Upper lobe of right lung (tissue), 1 donor: ENCODE data around the gene B3GALT6. TPM values are rescaled to one million over a fixed set of nuclear protein-coding genes. Genes with fewer than 3 reads are reported as not detected.
"Not testable (repeated sequence)": the region's sequence is repeated elsewhere in the genome, so short reads cannot be mapped to it uniquely, and the experiment has no call there.

Experiments
- ATAC-seq: fragments of 200-7000 bp; cut with Tn5 transposase; one replicate; pipeline ENCODE4 v1.9.1; 2020; ENCODE audit warnings: mild to moderate bottlenecking, moderate library complexity
- DNase-seq: peaks from one replicate; pipeline ENCODE4 v3.0.0-alpha.2; 2020
- H3K27ac ChIP-seq: fragments of 200-600 bp; one replicate; pipeline ENCODE4 v1.8.0; 2022
- H3K27me3 ChIP-seq: fragments of 200-600 bp; one replicate; pipeline ENCODE4 v1.8.0; 2022; ENCODE audit warnings: mild to moderate bottlenecking
- H3K36me3 ChIP-seq: fragments of 200-600 bp; one replicate; pipeline ENCODE4 v1.8.0; 2022
- H3K4me1 ChIP-seq: fragments of 200-600 bp; one replicate; pipeline ENCODE4 v1.8.0; 2022
- H3K4me3 ChIP-seq: fragments of 200-600 bp; one replicate; pipeline ENCODE4 v1.8.0; 2022; ENCODE audit warnings: mild to moderate bottlenecking
- H3K9me3 ChIP-seq: fragments of 200-600 bp; one replicate; pipeline ENCODE4 v1.8.0; 2022
- intact Hi-C: fragments of 100-400 bp; cut with DNase I; formaldehyde crosslinking; loops from one replicate; pipeline ENCODE4 v1.11.0; 2022
- total RNA-seq: library from RNA; stranded (reverse); fragmentation: NEBNext Ultra II Directional; extraction: Animal tissue kit (Norgen Biotek cat#: 25700); gene quantifications from one replicate; pipeline ENCODE4 v1.2.1, GENCODE V29; 2021
- TF ChIP-seq, protein P1 (sequence below): fragments of 200-600 bp; IDR thresholded peaks from one replicate; pipeline ENCODE4 v1.8.0; 2022; ENCODE audit warnings: antibody characterized with exemption
- donor health status: DM: no; HTN: yes; CAD: no; lungs with severe emphysema.

B3GALT6 gene
- total RNA-seq, 1 donor from 2014 or later = 16.7 TPM

DNA sequence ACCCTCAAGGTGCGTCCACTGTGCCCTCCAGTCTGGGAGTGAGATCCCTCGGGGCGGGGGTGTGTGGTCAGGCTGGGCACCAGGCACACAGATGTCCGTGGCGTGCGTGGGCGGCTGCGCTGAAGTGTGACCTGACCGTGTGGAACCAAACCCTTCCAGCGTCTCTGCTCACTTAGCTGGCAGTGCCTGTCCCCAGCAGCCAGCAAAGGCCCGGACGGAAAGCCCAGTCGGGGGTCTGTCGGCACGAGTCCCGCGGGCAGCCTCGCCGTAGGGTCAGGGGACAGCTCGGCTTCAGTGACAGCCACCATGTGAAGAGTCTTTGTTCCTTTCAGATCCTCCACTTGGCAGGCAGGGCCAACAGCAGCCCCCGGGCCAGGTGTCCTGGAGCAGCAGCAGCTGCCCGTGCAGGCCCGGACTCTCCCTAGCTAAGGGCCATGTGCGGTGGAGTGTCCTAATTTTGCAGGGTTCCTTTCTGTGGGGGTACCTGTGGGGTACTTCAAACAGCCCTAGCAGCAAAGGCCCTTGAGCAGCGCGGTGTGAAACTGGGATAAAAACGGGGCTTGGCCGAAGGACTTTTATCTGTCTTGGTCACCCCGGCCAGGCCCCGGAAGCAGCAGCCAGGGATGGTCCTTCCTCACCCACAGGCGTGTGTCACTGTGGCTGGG, 46.8 kb upstream of the B3GALT6 start:
- Histone ChIP-seq H3K27ac (no peak overlapping the region), H3K9me3 (no peaks in the 10 kb centered on the region), H3K4me1 (no peaks in the 10 kb centered on the region), H3K36me3 (no peaks in the 10 kb centered on the region), H3K27me3 (peaks cover 3% of the 10 kb centered on the region), H3K4me3 (no peak overlapping the region)
- intact Hi-C loops = no loop called here
- TF ChIP-seq, protein P1, sequence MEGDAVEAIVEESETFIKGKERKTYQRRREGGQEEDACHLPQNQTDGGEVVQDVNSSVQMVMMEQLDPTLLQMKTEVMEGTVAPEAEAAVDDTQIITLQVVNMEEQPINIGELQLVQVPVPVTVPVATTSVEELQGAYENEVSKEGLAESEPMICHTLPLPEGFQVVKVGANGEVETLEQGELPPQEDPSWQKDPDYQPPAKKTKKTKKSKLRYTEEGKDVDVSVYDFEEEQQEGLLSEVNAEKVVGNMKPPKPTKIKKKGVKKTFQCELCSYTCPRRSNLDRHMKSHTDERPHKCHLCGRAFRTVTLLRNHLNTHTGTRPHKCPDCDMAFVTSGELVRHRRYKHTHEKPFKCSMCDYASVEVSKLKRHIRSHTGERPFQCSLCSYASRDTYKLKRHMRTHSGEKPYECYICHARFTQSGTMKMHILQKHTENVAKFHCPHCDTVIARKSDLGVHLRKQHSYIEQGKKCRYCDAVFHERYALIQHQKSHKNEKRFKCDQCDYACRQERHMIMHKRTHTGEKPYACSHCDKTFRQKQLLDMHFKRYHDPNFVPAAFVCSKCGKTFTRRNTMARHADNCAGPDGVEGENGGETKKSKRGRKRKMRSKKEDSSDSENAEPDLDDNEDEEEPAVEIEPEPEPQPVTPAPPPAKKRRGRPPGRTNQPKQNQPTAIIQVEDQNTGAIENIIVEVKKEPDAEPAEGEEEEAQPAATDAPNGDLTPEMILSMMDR = no peak
- no peak for DNase-seq
- ATAC-seq = no peak

- ATAC-seq (no peak), DNase-seq (no peak)
- Histone ChIP-seq H3K4me3 (no peak overlapping the region), H3K4me1 (no peaks in the 10 kb centered on the region), H3K27ac (no peak overlapping the region), H3K36me3 (no peaks in the 10 kb centered on the region), H3K9me3 (no peaks in the 10 kb centered on the region), H3K27me3 (no peaks in the 10 kb centered on the region)
- intact Hi-C loops = no loop called here
- TF ChIP-seq, protein P1 = no peak
These were observed 44.1 kb upstream of the B3GALT6 start for GRCh38 chr1:1187938-1188337.

DNA sequence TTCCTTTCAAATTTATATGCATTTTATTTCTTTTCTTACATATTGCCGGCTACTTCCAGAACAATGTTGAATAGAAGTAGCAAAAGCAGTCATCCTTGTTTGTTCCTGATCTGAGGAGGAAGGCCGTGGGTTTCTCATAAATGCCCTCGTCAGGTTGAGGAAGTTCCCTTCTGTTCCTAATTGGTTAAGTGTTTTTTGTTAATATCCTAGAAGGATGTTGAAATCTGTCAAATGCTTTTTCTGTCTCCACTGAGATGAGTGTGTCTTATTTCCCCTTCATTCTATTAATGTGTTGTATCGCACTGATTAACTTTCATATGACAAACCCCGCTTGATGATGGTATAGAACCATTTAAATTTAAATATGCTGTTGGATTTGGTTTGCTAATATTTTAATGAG, 42.9 kb upstream of the B3GALT6 start:
- Histone ChIP-seq H3K4me3 (no peak overlapping the region), H3K27ac (no peak overlapping the region), H3K27me3 (no peaks in the 10 kb centered on the region), H3K9me3 (no peaks in the 10 kb centered on the region), H3K4me1 (no peaks in the 10 kb centered on the region), H3K36me3 (no peaks in the 10 kb centered on the region)
- TF ChIP-seq, protein P1 = no peak
- peak; percentile 57 for ATAC-seq
- no peak for DNase-seq
- intact Hi-C loops = no loop called here

DNA sequence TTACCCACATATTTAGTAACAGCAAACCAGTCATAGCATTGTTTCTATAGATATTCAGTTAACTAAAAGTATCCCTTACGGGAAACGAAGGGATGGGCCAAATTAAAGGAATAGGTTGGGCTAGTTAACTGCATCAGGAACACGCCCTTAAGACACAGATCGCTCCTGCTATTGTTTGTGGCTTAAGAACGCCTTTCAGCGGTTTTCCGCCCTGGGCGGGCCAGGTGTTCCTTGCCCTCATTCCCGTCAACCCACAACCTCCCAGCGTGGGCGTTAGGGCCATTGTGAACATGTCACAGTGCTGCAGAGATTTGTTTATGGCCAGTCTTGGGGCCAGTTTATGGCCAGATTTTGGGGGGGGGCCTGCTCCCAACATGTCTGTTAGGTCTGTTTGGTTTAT, 40.3 kb upstream of the B3GALT6 start:
- Histone ChIP-seq H3K27me3 (no peaks in the 10 kb centered on the region), H3K36me3 (no peaks in the 10 kb centered on the region), H3K27ac (no peak overlapping the region), H3K9me3 (no peaks in the 10 kb centered on the region), H3K4me1 (no peaks in the 10 kb centered on the region), H3K4me3 (no peak overlapping the region)
- DNase-seq (no peak), ATAC-seq (no peak)
- TF ChIP-seq, protein P1 = no peak
- intact Hi-C loops = no loop called here

DNA sequence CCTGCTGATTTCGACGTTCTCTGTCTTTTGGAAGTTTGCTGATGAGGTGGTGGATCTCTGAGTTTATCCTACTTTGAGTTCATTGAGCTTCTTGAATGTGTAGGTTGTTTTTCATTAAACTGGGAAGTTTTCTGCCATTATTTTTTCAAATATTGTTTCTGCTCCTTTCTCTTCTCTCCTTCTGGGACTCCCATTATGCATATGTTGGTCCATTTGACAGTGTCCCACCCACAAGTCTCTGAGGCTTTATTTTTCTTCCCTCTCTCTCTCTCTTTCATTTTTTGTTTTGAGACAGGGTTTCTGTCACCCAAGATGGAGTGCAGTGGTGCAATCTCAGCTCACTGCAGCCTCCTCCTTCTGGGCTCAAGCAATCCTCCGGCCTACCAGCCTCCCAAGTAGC, 37.3 kb upstream of the B3GALT6 start:
- no peak overlapping the region for H3K27ac ChIP-seq
- no peaks in the 10 kb centered on the region for H3K36me3 ChIP-seq
- ATAC-seq = no peak
- H3K4me1 ChIP-seq = no peaks in the 10 kb centered on the region
- no peaks in the 10 kb centered on the region for H3K27me3 ChIP-seq
- no peaks in the 10 kb centered on the region for H3K9me3 ChIP-seq
- intact Hi-C loops = no loop called here
- H3K4me3 ChIP-seq = no peak overlapping the region
- no peak for DNase-seq
- TF ChIP-seq, protein P1 = no peak

- intact Hi-C loops, H3K27me3 ChIP-seq, DNase-seq, H3K4me3 ChIP-seq, ATAC-seq, H3K9me3 ChIP-seq, H3K36me3 ChIP-seq, H3K4me1 ChIP-seq, H3K27ac ChIP-seq: not testable (repeated sequence)
These were observed 36.3 kb upstream of the B3GALT6 start for GRCh38 chr1:1195726-1196125.
